Measurements from ENCODE around the gene PRKD2.
"Not testable (repeated sequence)": the region's sequence is repeated elsewhere in the genome, so short reads cannot be mapped to it uniquely, and the experiment has no call there.

The PRKD2 gene

DNA sequence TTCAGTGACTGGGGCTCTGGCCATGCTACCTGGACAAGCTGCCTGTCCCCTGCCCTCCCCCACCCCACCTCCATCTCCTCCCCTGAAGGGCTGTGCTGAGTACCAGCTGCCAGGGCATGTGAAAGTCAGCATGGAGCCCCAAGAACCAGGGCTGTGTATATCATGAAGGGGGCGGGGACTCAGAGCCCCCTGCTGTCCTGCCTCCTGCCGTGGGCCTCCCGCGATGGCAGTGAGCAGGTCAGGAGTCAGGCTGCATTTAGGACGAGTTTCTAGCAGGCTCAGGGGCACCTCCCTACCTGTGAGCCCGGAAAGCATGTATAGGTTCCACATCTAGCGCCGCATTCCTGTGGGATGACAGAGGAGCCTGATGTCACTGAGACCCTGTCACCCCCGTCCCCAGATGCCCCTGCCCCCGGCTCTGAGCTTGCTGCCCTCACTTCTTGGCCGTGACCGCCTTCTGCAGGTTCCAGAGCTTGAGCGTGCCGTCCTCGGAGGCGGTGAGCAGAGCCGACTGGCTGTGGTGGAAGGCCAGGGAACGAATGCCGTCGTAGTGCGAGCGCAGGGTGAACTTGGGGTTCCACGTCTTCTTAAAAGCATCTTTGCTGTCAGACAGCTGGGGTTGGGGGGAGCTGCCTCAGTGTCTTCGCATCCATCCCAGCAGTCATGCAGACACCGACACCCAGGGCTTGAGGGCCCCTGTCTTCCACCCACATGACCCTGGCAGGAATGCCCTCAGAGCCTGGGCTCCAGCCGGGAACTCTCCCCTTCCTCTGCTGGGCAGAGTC lies 8.3 kb upstream of the PRKD2 start:
- no peak for DNase-seq (ENCODE audit: low read depth, low spot score)

DNA sequence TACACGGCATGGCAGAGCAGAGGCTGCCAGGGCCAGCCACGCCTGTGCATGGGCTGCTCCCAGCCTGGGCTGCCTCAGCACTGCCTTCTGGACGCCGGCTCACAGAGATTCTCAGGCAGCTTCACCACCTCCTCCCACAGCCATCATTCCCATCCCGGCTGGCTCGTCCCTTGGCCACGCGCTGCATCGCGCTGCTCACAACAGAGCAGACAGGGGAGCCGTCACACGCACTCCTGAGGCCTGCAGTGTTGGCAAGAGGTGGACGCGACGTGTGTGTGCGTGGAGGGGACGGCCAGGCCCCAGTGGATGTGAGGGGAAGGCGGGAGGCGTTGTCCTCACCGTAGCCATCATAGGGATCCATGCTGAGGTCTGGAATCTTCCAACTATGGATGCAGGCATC lies 7.6 kb upstream of the PRKD2 start:
- no peak for DNase-seq (ENCODE audit: low read depth, low spot score)

DNA sequence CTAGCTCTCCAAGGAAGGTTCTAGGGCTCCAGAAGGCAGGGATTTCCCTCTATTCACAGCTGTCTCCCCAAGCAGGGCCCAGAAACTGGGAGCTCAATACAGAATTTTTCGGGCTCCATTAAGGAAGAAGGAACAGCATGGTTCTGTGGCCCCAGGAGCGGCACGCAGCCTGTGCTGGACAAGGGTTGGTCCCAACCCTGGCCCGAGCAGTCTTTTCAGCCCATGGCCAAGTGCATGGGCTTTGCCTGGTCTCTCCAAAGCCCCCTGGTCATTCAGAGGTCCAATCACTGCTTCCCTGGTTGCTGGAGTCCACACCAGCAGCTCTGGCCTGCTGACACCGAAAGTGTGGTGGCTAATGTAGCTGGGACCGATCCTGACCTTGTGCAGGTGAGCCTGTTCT lies 6.6 kb upstream of the PRKD2 start:
- no peak for DNase-seq (ENCODE audit: low read depth, low spot score)

DNA sequence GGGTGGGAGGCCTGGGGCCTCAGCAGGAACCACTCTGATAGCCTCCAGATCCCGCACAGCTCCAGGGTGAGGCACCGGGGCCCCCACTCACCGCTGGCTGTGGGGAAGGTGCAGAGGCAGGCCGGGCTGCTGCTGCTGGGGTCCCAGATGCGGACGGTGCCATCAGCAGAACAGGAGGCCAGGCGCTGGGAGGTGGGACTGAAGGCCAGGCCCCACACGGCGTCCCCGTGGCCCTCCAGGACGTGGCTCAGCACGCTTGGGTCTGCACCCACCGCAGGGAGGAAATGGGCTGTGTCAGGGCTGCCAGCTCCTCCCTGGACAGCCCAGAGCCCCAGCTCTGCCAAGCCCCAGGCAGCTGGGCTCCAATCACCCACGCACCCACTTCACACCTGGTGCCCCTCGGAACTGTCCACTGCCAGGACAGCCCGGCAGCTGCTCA lies 6.1 kb upstream of the PRKD2 start:
- DNase-seq (ENCODE audit: low read depth, low spot score), result no peak

DNA sequence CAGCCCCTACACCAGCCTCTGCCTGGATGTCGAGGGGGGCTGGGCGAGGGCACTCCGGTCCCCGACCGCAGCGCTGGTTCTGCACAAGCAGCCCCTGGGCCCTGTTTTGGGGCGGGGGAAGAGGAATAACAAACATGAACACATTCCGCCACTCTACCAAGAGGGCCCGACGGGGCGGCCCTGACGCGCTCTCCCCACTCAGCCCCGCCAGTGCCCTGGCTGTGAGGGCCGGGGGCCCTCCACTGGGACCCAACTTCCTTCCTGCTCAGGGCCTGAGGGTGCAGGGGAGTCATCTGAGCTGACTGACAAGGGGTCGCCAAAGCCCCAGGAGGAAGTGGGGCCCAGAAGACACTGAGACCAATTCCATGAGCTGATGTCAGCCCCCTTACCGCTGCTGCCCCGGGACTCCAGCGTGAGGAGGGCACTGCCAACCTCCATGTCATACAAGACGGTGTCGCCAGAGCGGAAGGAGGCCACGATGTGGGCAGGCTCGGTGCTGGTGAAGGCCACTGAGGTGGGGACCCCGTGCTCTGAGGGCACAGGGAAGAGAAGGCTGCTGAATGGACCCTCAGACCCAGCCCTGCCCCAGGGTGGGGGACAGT lies 5.6 kb upstream of the PRKD2 start:
- no peak for DNase-seq (ENCODE audit: low read depth, low spot score)

DNA sequence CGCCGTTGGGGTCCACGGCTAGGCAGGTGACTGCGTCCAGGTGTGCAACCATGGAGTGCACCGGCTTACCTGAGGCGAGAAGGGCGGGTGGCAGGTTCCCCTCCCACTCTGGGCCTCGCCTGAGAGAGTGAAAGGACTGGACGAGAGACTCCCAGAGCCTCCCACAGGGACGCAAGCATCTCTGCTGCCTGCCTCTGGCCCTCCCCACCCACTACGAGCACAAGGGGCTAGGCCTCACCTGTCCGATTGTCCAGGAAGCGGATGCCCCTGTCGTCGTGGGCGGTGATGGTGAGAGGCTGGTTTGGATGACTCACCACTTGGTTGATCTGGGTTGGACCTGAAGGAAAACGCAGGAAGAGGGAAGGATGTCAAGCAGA lies 5.1 kb upstream of the PRKD2 start:
- DNase-seq (ENCODE audit: low read depth, low spot score), result no peak

DNA sequence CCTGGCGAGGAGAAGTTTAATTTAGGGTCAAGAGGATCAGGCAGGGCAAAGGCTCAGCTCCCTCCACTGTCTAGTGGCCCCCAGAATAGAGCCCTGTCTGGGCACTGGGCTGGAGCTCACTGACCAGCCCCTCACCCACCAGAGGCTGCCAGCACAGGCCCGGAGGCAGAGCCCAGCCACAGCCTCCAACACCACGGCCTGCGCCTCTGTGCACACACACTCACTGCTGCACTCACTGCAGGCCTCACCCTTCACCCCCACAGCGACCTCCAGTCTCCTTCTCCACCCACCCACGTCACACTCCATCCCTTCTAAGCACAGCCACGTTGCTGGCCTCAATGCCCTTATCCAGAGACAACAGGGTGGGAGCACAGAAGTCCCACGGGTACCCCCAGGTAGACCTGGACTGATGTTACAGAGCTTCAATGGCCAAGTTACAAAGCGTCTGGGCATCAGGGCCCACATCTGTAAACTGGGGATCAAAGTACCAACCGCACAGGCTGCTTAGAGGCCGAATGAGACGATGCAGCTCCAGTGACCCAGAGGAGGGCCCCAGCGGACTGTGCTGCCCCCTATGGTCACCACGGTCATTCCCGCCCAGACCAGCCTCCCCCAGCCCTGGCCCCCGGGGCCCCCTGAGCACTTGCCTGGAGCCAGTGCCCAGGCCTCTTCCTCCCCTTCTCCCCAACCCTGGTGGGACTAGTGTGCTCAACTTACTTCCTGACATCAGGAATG lies 4.5 kb upstream of the PRKD2 start:
- no peak for DNase-seq (ENCODE audit: low read depth, low spot score)

DNA sequence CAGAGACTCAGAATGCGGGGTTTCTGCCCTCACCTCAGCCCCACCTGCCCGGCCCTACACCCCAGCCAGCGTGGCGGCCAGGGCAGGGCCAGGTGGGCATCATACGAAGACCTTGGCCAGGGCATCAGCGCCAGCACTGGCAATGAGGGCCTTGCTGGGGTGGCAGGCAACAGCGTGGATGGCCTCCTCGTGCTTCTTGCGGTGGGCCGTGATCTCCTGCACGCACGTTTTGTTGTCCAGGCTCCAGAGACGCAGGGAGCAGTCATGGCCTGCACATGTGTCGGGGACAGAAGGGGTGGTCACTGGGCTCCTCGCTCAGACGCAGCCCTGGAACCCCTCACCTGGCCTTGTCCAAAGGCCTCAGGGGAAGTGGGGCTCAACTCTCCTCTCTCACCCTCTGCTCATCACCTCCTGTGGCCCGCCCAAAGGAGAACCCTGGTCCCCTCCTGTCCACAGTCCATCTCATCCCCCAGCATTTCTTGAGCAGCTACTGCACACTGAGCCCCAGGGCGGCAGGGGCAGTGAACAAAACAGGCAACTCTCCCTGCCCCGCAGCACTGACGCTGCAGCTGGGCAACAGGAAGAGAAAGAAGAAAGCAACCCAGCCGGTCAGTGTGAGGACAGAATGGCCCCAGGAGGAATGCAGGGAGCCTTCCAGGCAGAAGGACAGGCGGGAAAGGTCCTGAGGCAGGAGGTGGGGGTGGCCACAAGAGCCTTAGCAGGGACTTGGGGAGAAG lies 3.8 kb upstream of the PRKD2 start:
- DNase-seq (ENCODE audit: low read depth, low spot score), result no peak

DNA sequence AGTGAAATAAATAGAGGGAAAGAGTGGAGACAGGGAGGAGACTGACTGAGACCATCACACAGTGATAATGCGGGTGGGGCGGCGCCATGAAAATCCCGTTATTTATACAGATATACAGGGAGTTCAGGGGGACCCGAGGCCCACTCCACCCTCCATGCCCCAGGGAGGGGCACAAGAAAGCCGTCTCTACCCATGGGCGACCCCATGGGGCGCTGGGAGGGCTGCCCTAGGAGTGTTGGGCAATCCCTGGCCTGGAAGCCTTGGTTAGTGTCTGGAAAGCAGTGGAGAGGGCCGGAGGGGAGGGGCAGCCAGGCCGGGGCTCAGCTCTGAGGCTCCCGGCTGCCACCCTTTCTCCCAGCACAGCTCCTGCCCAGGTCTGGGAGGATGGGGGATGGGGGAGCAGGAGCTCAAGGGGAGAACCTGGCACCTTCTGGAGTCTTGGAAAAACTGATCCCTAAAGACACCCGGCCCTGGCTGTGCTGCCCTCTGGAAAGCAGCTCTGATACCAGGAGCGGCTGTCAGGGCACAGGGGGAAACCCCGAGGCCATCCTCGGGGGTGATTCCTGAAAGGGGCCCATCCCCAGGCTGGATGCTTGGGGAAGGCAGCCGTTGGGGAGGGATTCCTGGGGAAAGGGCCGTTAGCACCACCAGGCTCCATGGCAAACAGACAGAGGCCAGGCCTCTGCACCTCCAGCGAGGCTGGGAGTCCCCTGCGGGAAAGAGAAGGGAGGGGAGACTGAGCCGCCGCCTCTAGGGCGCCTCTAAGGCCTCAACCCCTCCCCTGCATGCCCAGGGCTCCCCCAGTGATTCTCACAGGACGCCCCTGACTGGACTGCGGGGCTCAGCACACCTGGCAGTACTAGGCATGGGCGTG lies 3.0 kb upstream of the PRKD2 start:
- DNase-seq (ENCODE audit: low read depth, low spot score), result no peak

DNA sequence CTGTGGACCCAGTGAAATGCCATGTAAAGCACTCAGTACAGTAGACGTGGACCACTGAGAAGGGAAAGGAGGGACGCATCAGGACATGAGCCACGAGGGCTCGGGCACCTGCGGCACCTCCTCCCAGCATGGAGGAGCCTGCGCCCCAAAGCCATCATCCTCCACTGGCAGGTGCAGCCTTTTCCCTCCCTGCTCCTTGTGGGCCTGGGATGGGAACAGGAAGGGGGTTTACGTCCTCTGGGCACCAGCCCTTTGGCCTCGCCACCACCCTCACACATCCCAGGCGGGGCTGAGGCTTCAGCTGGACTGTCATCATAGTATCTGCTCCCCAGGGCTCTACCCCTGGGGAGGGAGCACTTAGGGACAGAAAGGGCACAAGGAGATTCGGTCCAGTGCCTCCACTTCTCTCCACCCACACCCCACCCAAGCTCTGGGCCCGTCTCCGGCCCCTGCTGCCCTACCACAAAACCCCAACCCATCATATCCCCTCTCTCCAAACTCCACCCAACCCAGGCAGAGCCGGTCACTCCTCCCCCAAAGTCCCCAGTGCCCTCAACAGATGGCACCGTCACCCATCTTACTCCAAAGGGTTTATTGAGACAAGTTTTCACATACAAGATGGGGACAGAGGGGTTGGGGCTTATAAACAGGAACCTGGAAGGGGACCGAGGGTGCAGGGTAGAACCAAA lies 2.2 kb upstream of the PRKD2 start:
- DNase-seq (ENCODE audit: low read depth, low spot score), result no peak

DNA sequence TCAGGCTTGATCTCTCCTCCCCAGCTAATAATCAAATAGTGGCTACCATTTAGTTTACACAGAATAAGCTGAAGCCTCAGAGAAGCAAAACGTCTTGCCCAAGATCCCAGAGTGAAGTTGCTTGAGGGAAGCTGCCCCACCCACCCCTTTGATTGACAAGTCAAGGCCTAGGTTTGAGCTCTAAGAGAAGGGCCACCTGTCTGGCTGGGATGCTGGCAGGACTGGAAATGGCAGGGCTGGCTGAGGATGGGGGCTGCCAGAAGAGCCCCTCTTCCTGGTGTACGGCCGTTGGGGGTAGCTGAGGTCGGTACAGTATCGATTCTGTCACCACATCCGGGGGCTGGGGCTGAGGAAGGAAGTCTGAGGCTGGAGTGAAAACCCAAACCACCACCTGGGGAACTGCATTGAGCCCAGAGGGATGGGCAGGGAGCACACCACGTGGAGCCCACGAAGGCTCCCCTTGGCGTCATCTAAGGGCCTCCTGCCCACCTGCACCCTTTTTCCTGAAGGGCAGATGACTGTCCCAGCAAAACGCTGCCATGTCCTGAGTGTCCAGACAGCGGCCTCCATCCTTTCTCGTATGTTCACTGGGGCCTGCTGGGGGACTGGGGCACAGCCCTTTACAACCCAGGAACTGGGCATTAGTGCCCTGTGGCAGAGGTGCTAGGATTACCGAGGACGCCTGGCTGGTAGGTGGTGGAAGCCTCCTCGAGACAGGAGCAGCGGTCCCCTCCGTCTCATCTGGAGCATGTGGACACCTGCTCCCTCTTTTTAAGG lies 1.4 kb upstream of the PRKD2 start:
- peak; percentile 6 for DNase-seq (ENCODE audit: low read depth, low spot score)

DNA sequence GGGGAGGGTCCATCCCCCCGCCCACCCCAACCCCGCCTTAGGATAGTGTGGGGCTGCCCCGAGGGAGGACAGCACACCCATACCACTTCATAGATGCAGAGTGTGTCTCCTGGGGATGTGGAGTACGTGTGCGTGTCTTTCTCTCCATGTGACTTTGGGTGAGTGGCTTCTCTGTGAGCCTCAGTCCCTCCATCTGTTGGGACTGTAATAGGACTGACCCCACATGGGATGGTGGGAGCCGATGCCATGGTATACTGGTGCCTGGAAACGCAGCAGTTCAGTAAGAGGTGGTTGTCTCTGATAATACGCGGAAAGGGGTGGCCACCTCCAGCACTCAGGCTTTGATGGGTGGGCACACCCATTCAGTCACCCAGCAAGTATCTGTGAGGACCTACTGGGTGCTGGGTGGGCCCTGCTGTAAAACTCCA lies 816 bp upstream of the PRKD2 start:
- no peak for DNase-seq (ENCODE audit: low read depth, low spot score)

DNA sequence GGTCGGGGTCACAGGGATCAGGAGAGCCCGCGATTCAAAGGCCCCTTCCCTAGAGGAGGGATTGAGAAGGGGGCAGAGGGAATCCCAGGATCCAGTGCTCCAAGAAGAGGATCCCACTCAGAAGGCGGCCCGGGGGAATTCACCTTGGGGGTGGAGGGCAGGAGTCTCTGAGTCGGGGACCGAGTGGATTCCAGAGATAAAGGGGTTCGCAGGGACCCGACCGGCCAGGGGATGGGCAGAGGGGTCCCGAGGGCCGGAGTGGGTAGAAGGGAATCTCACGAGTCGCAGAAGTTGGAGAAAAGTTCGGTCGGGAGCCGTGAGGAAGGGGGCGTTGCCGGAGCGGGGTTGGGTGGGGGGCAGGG lies 261 bp downstream of the PRKD2 start:
- DNase-seq (ENCODE audit: low read depth, low spot score), result no peak

DNA sequence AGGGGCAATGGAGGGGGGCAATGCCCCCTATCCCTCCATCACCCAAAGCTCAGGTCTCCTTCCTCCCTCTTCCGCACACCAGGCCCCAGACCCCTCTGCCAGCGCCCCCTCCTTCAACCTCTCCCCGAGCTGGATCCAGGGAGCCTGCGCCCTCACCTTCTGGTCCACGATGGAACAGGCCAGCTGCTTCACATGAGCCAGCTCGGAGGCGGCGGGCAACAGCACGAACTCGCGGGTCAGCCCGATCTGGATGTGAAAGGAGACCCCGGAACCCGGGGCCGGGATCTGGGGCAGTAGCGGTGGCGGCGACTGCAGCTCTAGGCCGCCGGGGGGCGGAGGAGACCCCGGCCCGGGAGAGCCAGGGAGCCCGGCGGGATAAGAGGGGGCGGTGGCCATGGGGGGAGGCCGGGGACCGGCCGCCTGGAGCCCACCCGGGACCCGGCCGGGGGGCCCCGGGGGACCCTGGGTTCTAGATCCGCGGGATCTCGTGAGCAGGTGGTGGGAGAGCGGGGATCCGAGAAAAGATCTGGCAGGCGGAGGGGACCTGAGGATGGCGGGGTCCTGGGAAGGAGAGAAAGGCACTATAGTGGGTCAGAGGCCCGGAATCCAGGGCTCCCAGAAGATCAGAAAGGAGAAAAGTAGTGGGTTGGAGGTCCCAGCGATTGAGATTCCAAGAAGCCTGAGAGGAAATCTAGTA lies 791 bp downstream of the PRKD2 start:
- DNase-seq (ENCODE audit: low read depth, low spot score), result no peak

DNA sequence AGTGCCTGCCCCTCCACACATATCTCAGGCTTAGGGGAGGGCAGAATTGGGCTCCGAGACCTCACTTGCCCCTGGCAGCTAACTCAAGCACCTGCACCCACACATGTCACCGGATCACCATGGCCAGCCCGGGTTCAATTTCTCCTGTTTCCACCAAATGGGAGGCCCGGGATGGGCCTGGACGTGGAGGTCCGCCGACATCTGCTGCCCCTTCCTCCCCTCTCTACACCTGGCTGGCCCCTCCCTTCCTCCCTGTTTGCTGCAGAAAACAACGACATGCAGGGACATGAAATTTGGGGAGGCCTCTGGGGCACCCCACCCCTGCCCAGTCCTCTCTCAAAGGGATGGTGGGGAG lies 1.3 kb downstream of the PRKD2 start:
- no peak for DNase-seq (ENCODE audit: low read depth, low spot score)

DNA sequence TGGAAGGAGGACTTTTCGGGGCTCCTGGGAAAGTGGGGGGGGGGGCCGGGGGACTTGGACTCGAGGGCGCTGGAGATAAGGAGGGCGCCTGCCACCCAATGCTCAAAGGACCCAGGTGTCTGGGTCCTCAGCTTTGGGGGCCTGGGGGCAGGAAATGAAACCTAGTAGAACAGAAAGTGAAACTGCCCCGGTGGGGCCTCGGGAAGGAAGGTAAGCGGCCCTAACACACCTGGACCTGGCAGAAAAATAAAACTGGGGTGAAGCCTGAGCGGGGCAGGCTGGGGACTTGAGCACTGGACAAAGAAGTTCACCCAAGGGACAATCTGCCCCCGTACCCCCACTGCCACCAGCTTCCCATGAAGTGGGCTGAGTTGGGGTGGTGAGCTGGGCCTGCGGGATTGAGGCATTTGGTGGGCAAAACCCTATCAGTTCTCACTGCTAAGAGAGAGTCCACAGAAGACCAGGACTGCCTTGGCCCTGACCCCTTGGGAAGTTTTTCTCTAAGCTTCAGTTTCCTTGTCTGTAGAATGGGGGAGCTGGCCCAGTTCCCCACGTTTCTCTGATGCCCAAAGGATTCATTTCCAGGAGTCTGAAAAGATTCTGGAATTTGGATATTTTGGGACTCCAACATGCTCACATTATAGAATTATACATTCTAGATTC lies 2.3 kb downstream of the PRKD2 start:
- DNase-seq (ENCODE audit: low read depth, low spot score), result peak; percentile 58

DNA sequence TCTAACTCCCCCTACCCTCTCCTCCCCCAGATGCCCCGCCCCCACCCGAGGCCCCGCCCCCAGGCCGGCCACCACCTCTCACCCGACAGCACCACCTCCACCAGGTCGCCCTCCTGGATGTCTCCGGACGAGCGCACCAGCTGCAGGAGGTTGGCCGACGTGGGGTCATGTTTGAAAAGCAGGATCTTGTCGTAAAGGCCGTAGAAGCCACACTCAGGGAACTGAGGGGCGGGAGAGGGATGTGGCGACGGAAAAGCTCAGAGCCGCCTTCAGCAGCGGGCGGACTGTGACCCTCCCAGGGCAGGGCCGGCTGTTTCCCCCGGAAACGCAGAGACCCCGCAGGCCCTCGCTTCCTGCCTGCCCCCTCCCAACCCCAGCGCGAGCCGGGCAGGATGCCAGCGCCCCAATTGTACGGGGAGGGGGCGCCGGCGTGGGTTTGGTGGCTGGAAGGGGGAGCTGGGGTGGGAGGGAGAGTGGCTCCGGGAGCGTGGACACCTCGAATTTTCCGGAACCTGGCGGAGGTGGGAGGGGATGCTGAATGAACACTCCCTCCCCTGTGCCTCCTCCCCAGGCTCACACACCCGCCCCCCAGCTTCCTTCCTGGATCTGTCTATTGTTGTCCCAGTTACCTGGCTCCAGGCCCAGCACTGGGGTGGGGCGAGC lies 3.0 kb downstream of the PRKD2 start:
- peak; percentile 36 for DNase-seq (ENCODE audit: low read depth, low spot score)

DNA sequence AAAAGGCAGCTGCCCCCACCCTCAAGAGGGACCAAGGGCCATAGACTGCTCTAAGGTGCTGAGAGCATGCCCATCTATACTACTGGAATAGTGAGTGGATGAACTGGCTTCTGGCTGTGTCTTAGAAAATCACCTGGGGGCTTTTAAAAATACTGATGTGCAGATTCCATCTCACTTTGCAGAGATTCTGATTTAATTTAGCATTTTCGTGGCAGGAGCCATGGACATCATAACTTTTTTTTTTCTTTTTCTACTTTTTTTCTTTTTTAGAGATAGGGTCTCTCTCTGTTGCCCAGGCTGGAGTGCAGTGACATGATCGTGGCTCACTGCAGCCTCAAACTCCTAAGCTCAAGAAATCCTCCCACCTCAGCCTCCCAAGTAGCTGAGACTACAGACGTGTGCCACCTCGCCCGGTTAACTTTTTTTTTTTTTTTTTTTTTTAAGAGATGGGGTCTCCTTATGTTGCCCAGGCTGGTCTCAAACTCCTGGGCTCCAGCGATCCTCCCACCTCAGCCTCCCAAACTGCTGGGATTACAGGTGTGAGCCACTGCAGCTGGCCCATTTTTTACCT lies 4.1 kb downstream of the PRKD2 start:
- not testable (repeated sequence) for DNase-seq (ENCODE audit: low read depth, low spot score)

All from activated naive CD8-positive, alpha-beta T cell treated with anti-CD3 and anti-CD28 coated beads, Interleukin-2, amount 50 U/mL, for 16 hours (primary cell).